Measurements from ENCODE around the gene DENND1B. TPM values are rescaled to one million over a fixed set of nuclear protein-coding genes. Genes with fewer than 3 reads are reported as not detected.
"Not testable (repeated sequence)": the region's sequence is repeated elsewhere in the genome, so short reads cannot be mapped to it uniquely, and the experiment has no call there.

The DENND1B gene
- total RNA-seq, 2 donors from 2014 or later, result 6.9 to 26.2 TPM

- H3K9me3 ChIP-seq, result no peaks in the 10 kb centered on the region
- intact Hi-C loops (cut with DNase I), result no loop called here
- no peak overlapping the region for H3K27ac ChIP-seq
- H3K36me3 ChIP-seq (replicated peaks in 1 of 2; ENCODE audit: insufficient read depth in 1 of 2, low read depth in 2 of 2), result no peaks in the 10 kb centered on the region
- 79 to 93% methylated on average over 1 of the region's 1 CpG for WGBS, 2 donors
- H3K4me3 ChIP-seq, result no peak overlapping the region
- ATAC-seq (no peak), DNase-seq (no peak)
- H3K4me1 ChIP-seq, result no peaks in the 10 kb centered on the region
- no peaks in the 10 kb centered on the region for H3K27me3 ChIP-seq
- no peak for TF ChIP-seq POLR2A (IDR thresholded peaks at IDR 0.05)
- no peak for TF ChIP-seq CTCF (IDR thresholded peaks at IDR 0.05)
These were observed 68.7 kb downstream of the DENND1B start for GRCh38 chr1:197706601-197707000.

DNA sequence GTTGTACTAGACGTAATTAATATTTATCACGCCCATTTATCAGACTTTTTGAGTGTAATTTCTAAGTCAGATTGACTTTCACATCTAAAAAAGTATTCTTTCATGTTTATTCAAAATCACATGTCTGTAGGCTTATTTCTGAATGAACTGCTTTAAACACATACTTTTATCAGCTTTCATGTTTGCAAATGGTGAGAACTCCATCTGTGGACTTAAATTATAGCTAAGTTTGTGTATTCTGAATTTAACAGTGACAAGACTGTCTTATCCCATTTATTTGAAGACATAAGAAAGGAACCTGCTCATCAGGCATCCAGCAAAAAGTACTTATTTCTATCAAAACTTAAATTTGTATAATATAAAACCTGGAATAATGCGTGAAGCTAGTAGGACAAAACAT lies 69.3 kb downstream of the DENND1B start:
- no peak for DNase-seq
- TF ChIP-seq CTCF (IDR thresholded peaks at IDR 0.05) (no peak), POLR2A (IDR thresholded peaks at IDR 0.05) (no peak)
- no peak overlapping the region for H3K4me3 ChIP-seq
- H3K36me3 ChIP-seq (replicated peaks in 1 of 2; ENCODE audit: insufficient read depth in 1 of 2, low read depth in 2 of 2), result no peaks in the 10 kb centered on the region
- H3K9me3 ChIP-seq, result no peaks in the 10 kb centered on the region
- H3K27ac ChIP-seq, result no peak overlapping the region
- no peak for ATAC-seq
- H3K27me3 ChIP-seq, result no peaks in the 10 kb centered on the region
- intact Hi-C loops (cut with DNase I), result no loop called here
- H3K4me1 ChIP-seq, result no peaks in the 10 kb centered on the region
- WGBS, 2 donors, result 85 to 88% methylated on average over 3 of the region's 3 CpGs

DNA sequence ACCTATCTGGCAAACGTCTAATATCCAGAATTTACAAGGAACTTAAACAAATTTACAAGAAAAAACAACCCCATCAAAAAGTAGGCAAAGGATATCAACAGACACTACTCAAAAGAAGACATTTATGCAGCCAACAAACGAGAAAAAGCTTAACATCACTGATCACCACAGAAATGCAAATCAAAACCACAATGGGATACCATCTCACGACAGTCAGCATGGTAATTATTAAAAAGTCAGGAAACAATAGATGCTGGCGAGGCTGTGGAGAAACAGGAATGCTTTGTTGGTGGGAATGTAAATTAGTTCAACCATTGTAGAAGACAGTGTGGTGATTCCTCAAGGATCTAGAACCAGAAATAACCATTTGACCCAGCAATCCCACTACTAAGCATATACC lies 74.6 kb downstream of the DENND1B start:
- intact Hi-C loops (cut with DNase I); ATAC-seq; H3K9me3 ChIP-seq; H3K27me3 ChIP-seq; DNase-seq; H3K4me3 ChIP-seq; H3K27ac ChIP-seq; H3K4me1 ChIP-seq; H3K36me3 ChIP-seq (replicated peaks in 1 of 2; ENCODE audit: insufficient read depth in 1 of 2, low read depth in 2 of 2): not testable (repeated sequence)
- 90 to 92% methylated on average over 4 of the region's 4 CpGs for WGBS, 2 donors

GRCh38 chr1:197696372-197696771 lies 78.9 kb downstream of the DENND1B start:
- DNase-seq (no peak), ATAC-seq (no peak)
- no peaks in the 10 kb centered on the region for H3K27me3 ChIP-seq
- intact Hi-C loops (cut with DNase I), result no loop called here
- H3K4me1 ChIP-seq, result peaks cover 27% of the 10 kb centered on the region
- H3K4me3 ChIP-seq, result no peak overlapping the region
- no peaks in the 10 kb centered on the region for H3K9me3 ChIP-seq
- 17 to 25% methylated on average over 2 of the region's 2 CpGs for WGBS, 2 donors
- no peaks in the 10 kb centered on the region for H3K36me3 ChIP-seq (replicated peaks in 1 of 2; ENCODE audit: insufficient read depth in 1 of 2, low read depth in 2 of 2)
- TF ChIP-seq POLR2A (IDR thresholded peaks at IDR 0.05) (no peak), CTCF (IDR thresholded peaks at IDR 0.05) (no peak)
- no peak overlapping the region for H3K27ac ChIP-seq

DNA sequence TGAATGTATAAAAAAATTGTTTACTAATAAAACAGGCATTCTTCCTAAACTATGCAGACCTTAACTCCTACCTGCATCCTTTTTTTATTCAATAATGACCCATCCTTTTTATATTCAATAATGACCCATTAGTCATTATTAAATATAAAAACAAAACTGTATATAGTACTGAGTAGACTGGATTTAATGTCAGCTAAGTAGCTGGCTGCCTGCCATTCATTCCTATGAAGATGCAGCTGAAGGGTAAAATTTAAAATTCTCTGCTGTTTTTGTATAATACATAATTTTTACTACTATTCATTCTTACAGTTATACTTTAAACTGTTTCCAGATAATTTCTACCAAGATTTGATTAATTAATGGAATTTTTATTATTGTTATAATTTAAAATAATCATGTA lies 79.3 kb downstream of the DENND1B start:
- Histone ChIP-seq H3K36me3 (replicated peaks in 1 of 2; ENCODE audit: insufficient read depth in 1 of 2, low read depth in 2 of 2) (no peaks in the 10 kb centered on the region), H3K27ac (no peak overlapping the region), H3K4me1 (peaks cover 27% of the 10 kb centered on the region), H3K27me3 (no peaks in the 10 kb centered on the region), H3K9me3 (no peaks in the 10 kb centered on the region), H3K4me3 (no peak overlapping the region)
- intact Hi-C loops (cut with DNase I), result no loop called here
- ATAC-seq (no peak), DNase-seq (no peak)
- TF ChIP-seq CTCF (IDR thresholded peaks at IDR 0.05) (no peak), POLR2A (IDR thresholded peaks at IDR 0.05) (no peak)
